ENCODE measurements around the gene HYAL1.
"Not testable (repeated sequence)": the region's sequence is repeated elsewhere in the genome, so short reads cannot be mapped to it uniquely, and the experiment has no call there.

HYAL1 gene

DNA sequence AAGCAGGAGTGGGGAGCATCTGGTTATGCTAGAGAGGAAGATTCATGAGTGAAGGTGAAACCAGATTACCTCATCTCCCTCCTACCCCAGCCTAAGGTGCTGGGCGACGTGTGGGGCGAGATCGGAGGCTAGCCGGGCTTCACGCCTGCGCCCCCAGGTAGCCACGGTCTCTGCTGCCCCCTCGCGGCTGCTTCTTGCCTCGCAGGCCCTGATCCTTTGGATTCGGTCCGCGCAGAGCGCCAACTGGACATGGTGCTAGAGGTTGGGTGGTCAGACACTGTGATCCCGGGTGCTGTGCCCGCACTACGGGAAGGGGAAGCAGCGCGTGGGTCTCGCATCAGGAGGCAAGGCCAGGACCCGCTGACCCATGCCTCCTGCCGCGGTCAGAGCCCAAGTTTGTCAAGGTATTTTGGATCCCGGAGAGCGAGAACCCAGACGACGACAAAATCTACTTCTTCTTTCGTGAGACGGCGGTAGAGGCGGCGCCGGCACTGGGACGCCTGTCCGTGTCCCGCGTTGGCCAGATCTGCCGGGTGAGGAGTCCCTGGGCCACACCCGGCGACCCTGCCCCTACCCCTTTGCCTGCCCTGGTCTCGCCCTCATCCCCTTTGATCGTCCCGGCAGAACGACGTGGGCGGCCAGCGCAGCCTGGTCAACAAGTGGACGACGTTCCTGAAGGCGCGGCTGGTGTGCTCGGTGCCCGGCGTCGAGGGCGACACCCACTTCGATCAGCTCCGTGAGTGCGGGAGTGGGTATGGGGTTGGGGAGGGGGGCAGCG, 30.3 kb downstream of the HYAL1 start:
- DNase-seq (ENCODE audit: low read depth), result peak; percentile 81

DNA sequence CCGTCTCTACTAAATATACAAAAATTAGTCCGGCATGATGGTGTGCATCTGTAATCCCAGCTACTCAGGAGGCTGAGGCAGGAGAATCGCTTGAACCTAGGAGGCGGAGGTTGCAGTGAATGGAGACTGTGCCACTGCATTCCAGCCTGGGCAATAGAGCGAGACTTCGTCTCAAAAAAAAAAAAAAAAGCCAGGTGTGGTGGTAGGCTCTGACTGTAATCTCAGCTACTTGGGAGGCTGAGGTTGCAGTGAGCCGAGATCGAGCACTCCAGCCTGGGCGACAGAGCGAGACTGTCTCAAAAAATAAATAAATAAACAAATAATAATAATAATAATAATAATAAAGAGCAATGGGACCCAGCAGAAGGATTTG, 30.9 kb downstream of the HYAL1 start:
- DNase-seq (ENCODE audit: low read depth), result not testable (repeated sequence)

DNA sequence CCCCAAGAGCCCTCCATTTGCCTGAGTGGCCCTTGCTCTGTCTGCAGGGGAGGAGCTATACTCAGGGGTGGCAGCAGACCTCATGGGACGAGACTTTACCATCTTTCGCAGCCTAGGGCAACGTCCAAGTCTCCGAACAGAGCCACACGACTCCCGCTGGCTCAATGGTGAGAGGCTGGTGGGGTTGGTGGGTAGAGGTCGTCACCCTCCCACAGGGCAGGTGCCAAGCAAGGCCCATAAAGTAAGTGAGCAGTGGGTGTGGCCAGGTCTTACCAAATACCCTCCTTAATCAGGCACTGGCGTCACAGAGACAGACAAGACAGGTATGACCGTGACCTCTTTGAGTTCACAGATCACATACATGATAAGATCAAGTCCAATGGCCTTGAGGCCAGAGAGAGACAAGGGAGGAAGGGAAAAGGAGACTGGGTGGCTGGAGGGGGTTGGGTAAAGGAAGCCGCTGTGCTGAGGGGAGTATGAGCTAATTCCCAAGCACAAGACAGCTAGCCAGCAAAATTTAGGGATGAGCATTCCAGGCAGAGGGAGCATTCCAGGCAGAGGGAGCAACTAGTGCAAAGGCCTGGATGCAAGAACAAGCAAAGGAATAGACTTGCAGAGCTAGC, 31.9 kb downstream of the HYAL1 start:
- no peak for DNase-seq (ENCODE audit: low read depth)

DNA sequence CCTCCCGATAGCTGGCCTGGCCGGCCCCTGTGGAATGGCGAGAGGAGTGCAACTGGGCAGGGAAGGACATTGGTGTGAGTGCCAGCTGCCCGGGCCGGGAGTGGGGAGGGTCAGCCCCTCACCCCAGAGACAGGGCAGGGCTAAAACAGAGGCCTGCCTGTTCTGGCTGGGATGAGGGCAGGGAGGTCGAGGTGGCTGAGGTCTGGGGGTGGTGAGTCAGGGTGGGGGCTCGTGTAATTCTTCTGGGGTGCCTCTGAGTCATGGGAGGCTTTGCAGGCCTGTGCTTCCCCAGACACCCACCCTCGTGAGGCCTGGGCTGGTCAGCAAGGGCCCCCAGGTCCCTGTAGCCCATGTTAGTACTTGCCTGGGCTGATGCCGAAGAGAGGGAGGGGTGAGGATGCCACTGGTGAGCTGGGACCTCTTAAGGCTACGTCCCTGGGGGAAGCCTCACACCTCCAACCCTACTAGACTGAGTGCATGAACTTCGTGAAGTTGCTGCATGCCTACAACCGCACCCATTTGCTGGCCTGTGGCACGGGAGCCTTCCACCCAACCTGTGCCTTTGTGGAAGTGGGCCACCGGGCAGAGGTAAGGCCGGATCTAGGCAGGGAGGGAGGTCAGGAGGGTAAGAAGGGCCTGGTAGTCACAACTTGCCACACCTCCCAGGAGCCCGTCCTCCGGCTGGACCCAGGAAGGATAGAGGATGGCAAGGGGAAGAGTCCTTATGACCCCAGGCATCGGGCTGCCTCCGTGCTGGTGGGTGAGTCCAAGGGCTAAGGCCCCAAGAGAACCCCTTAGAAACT, 32.8 kb downstream of the HYAL1 start:
- peak; percentile 70 for DNase-seq (ENCODE audit: low read depth)

DNA sequence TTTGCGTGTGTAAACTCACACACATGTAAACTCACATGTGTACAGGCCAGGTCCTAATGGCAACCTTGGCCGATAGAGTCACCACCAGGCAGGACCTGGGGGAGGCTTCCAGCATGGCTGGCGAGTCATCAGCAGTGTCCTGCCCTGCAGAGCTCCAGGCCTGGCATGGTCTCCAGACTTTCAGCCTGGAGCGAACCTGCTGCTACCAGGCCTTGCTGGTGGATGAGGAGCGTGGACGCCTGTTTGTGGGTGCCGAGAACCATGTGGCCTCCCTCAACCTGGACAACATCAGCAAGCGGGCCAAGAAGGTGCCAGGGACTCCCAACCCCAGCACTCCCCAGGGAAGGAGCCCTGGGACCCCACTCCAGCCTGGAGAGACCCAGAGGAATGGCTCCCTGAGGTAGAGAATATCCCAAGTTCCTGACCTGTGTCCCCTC, 33.4 kb downstream of the HYAL1 start:
- DNase-seq (ENCODE audit: low read depth), result peak; percentile 80

DNA sequence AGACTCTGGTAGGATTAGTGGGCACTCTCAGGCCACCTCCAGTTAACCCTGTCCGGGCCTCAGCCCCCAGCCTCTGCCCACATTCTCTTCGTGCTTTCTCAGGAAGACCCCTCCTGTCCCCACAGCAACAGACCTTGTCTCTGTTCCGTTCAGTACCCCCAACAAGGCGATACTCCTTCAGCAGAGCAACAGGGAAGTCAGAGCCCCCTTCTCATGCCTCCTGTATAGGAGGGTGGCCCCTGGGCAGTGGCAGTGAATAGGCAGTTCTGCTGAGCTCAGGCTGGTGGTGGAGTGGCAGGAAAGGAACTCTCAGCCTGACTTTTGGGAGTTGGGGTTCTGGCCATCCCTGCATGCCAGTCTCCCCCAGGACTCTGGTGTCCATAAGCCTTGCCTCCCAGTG, 33.9 kb downstream of the HYAL1 start:
- no peak for DNase-seq (ENCODE audit: low read depth)

DNA sequence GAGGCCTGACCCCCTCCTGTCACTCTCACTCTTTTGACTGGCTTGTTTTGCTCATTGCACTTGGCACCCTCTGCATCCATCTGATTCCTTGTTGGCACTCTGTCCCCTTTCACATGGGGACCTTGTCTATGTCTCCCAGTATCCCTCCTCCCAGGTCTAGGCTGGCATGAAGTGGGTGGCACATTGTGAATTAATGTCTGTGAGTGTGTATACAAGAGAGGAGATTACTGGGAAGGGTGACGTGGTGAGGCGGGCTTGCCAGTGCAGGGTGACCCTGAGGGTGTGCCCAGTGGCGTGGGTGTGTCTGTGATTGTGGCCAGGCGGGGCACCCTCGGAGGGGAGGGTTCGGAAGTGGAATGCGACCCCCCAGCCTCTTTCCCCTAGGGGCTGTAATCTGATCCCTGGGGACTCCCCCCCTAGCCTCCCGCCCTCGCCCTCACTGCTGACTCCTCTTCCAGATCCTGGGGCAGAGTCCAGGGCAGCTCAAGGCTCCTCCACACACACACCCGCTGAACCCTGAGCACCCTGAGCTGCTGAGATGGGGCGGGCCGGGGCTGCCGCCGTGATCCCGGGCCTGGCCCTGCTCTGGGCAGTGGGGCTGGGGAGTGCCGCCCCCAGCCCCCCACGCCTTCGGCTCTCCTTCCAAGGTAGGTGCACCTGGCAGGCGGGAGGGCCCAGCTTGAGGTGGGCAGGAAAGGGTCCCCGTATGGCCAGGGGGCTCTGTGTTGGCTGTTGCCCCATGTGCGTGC, 34.5 kb downstream of the HYAL1 start, which contains the start of gene SEMA3B:
Gene SEMA3B, plus strand, starts transcription at position 445 of the 749 bp plus-strand sequence. Its CDS starts 94 bp downstream, at position 539.
- peak; percentile 62 for DNase-seq (ENCODE audit: low read depth)

DNA sequence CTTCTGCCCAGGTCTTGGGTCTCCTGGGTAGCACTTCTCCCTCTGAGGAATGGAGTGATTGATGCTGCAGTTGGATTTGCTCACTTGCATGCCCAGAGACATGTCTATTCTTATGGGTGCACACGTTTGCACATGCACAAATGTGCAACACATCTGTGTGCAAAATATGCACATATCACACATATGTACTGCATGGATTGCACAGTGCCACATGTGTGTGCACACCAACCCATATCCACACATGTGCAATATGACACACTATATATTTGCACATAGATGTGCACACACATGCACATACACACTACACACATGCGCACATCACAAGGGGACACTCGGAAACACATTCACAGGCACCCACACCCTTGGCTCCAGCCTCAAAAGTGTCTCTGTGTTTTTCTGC, 35.1 kb downstream of the HYAL1 start:
- no peak for DNase-seq (ENCODE audit: low read depth)

DNA sequence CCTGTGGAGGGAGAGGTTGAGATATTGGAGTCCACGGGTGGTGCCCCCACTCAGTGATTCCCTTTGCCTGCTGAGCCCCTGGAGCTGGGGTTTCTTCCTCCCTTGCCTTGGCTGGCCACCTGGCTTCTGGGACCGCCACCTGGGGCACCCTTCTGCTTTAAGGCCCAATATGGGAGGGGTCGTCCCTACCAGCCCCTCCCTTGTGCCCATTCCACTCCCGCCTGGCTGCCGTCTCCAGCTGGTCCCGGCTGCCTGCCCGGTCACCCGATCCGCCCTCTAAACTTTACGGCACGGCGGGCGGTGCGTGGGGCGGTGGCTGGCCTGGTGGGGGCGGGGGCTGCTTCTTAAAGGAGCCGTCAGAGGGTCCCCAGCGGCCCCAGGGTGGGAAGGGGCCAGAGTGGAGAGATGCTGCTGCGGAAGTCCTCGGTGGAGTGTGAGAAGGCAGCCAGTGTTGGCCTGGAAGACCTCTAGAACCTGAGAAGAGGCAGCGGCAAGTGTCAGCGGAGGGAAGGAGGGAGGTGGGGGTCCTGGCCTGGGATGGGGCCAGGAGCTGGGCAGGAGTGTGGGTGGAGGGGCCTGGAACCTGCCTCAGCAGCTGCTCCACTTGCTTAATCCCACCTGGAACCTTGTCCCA, 36.0 kb downstream of the HYAL1 start:
- no peak for DNase-seq (ENCODE audit: low read depth)

DNA sequence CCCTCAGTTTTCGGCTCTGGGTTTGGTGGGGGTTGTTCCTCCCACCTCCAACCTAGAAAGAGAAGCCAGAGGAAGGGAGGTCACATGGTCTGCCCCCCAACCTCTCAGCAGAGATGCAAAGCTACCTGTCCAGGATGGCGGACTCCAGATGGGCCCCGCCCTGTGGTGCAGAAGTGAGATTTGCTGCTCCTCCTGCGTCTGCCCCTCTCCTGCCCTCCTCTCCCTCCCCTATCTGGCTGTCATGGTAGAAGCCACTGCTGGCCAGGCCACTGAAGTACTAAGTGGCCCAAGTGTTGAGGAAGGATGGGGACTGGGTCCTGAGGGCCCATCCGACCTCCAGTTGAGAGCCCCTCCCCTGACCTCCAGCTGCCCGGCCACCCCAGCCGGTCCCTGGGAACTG, 36.5 kb downstream of the HYAL1 start:
- no peak for DNase-seq (ENCODE audit: low read depth)

DNA sequence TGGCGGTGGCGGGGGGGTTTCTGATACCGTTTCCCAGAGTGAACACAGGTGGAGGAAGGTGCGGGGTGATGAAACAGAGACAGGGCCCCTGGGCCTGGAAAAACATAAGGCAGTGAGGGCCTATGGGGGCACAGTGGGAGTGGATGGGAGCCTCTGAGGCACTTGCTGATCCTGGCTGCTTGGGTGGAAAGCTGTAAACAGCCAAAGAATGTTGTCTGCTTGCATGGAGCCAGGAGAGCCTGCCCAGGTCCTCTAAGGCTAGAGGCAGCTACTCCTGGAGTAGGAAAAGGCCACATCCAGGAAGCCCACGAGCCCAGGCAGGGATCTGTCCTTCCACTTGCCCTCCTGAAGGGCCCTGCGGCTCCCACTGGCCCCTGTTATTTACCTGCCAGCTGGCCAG, 37.4 kb downstream of the HYAL1 start:
- no peak for DNase-seq (ENCODE audit: low read depth)

DNA sequence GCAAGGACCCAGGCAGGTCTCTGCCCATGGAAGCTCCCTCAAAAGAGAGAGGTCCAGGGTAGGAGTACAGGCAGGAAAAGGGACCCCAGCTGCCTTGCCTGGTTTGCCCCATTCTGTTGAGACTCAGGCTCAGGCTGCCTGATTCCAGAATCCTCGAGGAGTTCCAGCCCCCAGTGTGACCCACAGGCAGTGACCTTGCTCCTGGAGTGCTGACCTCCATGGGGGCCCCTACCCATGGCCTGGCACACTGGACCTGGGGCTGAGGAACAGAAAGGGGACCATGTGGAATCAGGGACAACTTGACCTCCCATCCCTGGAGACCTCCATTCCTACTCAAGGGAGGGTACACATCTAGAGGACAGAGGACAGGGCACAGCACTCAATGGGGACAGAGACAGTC, 37.8 kb downstream of the HYAL1 start:
- DNase-seq (ENCODE audit: low read depth), result no peak

DNA sequence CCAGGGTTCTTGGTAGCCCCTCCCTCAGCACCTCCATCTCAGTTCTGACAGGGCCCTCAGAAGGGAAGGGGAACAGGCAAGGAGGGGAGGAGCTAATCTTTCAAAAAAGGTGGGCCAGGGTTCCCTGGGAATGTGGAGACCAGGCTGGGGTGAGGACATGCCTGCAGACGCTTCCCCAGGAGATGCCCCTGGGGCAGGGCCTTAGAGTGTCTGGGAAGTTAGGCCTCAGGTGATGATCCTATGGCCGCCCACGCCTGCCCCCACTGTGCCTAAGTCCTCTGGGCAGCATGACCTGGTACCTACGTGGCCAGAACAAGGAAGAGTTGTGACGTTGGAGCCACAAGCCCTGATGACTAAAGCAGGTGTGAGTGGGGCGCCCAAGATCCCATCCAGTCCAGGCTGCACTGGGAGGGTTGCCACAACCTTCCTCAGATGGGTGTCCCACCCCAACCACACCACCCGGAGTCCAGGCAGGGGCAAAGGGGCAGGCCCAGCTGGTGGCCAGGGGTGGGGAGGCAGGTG, 38.3 kb downstream of the HYAL1 start:
- peak; percentile 41 for DNase-seq (ENCODE audit: low read depth)

DNA sequence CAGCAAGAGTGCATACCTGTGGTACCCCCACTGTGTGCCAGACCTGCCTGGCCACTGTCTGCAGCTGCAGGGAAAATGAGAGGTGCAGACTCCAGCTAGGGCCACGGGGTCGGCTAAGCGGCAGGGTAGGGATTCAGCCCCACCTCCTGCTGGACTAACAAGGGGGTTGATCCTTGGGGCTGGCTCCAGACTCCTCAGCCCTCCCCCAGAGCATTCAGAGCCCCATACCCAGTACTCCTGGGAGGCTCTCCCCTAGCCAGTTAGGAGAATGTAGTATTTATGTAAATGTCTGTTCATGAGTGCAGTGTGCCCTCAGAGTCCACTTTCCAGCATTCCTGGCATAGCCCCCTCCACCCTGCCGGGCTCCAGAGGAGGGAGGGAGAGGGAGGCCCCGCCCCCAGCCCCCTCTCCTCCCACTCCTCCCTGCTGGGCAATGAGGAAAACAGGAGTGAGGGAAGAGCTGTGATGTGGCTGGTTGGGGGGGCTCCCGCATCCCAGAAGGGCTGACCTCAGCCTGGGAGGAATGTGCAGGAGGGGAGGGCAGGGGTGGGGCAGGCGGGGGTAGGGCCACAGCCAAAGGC, 38.9 kb downstream of the HYAL1 start:
- DNase-seq (ENCODE audit: low read depth), result peak; percentile 83

DNA sequence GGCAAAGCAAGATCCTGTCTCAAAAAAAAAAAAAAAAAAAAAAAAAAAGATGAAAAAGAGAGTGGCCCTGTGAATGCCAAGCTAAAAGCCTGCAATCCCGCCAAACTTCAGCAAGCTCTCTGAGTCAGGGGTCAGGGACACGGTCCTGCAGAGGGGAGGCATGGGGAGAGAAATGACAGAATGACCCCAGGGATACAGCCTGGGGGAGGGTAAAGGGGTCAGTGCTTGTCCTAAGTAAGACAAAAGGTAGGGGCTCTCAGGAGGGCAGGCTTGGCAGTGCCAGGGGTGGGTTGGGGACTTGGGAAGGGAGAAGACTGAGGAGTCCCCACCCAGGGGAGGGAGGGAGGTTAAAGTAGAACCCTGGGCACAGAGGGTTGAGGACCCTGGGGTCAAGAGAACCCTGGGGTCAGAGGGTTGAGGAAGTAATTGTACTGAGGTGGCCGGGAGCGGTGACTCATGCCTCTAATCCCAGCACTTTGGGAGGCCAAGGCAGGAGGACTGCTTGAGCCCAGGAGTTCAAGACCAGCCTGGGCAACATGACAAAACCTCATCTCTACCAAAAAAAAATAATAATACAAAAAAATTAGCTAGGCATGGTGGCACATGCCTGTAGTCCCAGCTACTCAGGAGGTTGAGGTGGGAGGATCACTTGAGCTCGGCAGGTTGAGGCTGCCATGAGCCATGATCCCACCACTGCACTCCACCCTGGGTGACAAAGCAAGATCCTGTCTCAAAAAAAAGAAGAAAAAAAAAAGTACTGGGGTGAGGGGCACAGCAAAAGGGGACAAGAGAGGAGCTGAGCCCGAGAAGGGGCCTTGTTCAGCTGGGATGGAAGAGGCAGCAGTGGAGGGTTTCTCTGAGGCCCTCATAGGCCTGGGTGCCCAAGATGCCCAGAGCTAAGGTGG, 39.6 kb downstream of the HYAL1 start:
- DNase-seq (ENCODE audit: low read depth), result peak; percentile 51

DNA sequence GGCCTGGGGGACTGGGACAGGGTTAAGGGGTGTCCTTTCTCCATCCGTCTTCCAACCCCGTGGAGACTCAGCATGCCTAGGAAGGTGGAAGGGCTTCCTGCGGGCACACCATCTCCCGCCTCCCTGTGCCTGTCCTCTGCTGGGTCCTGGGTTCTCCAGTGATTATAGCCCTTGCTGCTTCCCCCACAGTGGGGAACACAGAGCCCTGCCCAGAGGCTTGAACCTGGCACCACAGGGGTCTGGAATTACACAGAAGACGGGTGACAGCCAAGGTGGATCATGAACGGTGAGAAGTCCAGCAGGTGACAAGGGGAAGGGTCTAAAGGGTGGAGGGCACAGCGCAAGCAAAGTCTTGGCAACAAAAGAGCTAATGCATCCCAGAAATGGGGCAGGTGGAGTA, 40.6 kb downstream of the HYAL1 start:
- DNase-seq (ENCODE audit: low read depth), result no peak

DNA sequence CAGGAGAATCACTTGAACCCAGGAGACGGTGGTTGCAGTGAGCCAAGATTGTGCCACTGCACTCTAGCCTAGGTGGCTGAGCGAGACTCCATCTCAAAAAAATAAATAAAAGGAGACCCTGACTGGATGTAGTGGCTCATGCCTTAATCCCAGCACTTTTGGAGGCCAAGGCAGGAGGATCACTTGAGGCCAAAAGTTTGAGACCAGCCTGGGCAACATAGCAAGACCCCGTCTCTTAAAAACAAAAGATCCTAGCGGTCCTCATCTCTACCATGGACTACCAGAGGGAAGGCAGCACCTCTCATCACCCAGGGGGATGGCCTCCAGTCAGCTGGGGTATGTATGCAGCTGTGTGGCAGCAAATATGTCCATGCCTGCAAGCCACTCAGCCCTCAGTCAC, 41.2 kb downstream of the HYAL1 start:
- not testable (repeated sequence) for DNase-seq (ENCODE audit: low read depth)

DNA sequence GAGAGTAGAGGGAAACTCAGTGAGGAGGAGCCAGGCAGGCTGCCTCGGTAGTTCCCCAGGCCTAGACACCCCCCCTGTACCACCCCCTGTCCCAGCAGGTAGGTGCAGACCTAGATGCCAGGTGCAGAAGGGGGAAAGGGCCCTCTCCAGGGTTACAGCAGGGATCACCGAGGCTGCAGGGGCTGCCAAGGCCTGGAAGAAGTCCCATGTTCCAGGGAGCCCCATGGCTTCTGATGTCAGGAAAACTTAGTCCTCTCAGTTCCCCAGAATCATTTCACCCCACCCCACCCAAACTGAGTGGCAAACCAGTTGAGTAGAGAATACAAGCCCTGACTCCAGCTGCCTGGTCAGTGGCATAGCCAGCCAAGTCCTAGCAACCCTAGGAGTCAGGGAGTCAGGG, 41.9 kb downstream of the HYAL1 start:
- DNase-seq (ENCODE audit: low read depth), result no peak

DNA sequence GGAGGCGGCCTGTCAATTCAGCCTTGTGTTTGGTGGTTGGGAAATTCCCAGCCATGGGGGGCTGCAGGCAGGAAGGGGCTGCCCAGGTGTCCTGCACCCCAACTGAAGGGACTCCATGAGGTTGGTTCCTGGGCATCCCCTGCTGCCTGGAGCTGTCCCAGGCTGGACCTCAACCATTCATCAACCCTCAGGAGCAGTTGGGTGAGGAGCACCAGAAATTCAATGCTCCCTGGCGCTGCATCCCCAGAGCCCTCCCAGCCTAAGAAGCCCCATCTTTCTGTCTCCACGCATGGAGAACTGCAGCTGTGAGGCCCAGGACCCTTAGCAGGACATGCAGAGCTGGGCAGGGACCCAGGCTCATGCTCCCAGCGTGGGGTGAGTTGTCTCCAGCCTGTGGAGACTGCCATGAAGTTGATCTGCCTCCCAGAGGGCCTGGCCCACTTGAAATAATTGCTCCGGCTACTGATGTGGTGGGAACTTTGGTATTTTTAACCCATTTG, 42.4 kb downstream of the HYAL1 start:
- DNase-seq (ENCODE audit: low read depth), result no peak
